Cardiac muscle cell (in vitro differentiated cells and primary cell): ENCODE measurements around the gene CDS1. TPM values are rescaled to one million over a fixed set of nuclear protein-coding genes. Genes with fewer than 3 reads are reported as not detected.
"Not testable (repeated sequence)": the region's sequence is repeated elsewhere in the genome, so short reads cannot be mapped to it uniquely, and the experiment has no call there.

Source experiments
- DNase-seq, 2 donors: peaks; one replicate each; pipeline versions ENCODE4 v3.0.0 to v3.0.0-alpha.2; 2010 to 2017; ENCODE audit warnings: low read depth in 1 of 2, low spot score in 1 of 2
- H3K27ac ChIP-seq: fragments of 200-600 bp; sonication (generic); 2 replicates; pipeline ENCODE4 v1.5.1; 2016
- H3K27me3 ChIP-seq: fragments of 200-600 bp; sonication (generic); 2 replicates; pipeline ENCODE4 v1.6.0; 2016; ENCODE audit warnings: control low read depth
- H3K36me3 ChIP-seq: fragments of 200-600 bp; sonication (generic); 2 replicates; pipeline ENCODE4 v1.5.1; 2016; ENCODE audit warnings: control low read depth
- H3K4me1 ChIP-seq: fragments of 200-600 bp; sonication (generic); 2 replicates; pipeline ENCODE4 v1.8.1; 2017; ENCODE audit warnings: low read depth, mild to moderate bottlenecking, mixed run types
- H3K4me3 ChIP-seq: fragments of 200-600 bp; sonication (generic); 2 replicates; pipeline ENCODE4 v1.5.1; 2016; ENCODE audit warnings: mild to moderate bottlenecking
- H3K9me3 ChIP-seq: fragments of 200-600 bp; sonication (generic); 2 replicates; pipeline ENCODE4 v1.5.1; 2017; ENCODE audit warnings: low read depth, mild to moderate bottlenecking, control low read depth
- CTCF ChIP-seq: IDR thresholded peaks from 2 replicates; pipeline ENCODE4 v1.5.1; 2012; ENCODE audit warnings: low read depth, mild to moderate bottlenecking, low read length
- polyA plus RNA-seq: library from polyadenylated mRNA; unstranded; fragments of >200 nt; fragmentation: Nextera tagmentation; extraction: Ambion mirVana; gene quantifications from 2 replicates; pipeline ENCODE4 v1.2.1, GENCODE V29; 2016
- total RNA-seq: library from RNA; depleted of rRNA; stranded (reverse); fragments of >200 nt; gene quantifications from 2 replicates; pipeline ENCODE4 v1.2.3, GENCODE V29; 2016

CDS1 gene
- total RNA-seq (0.74 and 2.2 TPM in 2 replicates), polyA plus RNA-seq (1.9 and 2.0 TPM in 2 replicates)

- peak within 1 kb of the TSS; percentile 94 for H3K4me3 ChIP-seq
- no peak for TF ChIP-seq CTCF
- H3K36me3 ChIP-seq = no peaks in the 10 kb centered on the region
- DNase-seq = peak in 1 of 2 donors; percentile 71
- no peaks in the 10 kb centered on the region for H3K9me3 ChIP-seq
- peaks cover 7% of the 10 kb centered on the region for H3K4me1 ChIP-seq
- peaks cover 24% of the 10 kb centered on the region for H3K27me3 ChIP-seq
- H3K27ac ChIP-seq = peak within 1 kb of the TSS; percentile 82
Measured at GRCh38 chr4:84582988-84583875, at the start of gene CDS1. Gene CDS1, plus strand, starts transcription at chr4:84583127. Its CDS starts 275 bp downstream, at chr4:84583402.

GRCh38 chr4:84535901-84536300 lies 47.0 kb upstream of the CDS1 start:
- DNase-seq = no peak
- H3K36me3 ChIP-seq = no peaks in the 10 kb centered on the region
- no peaks in the 10 kb centered on the region for H3K4me1 ChIP-seq
- H3K27me3 ChIP-seq = no peaks in the 10 kb centered on the region
- no peak overlapping the region for H3K4me3 ChIP-seq
- H3K27ac ChIP-seq = no peak overlapping the region
- no peak for TF ChIP-seq CTCF
- no peaks in the 10 kb centered on the region for H3K9me3 ChIP-seq

GRCh38 chr4:84545093-84545492 lies 37.8 kb upstream of the CDS1 start:
- no peak for TF ChIP-seq CTCF
- no peak for DNase-seq
- no peak overlapping the region for H3K27ac ChIP-seq
- H3K27me3 ChIP-seq = no peaks in the 10 kb centered on the region
- H3K36me3 ChIP-seq = no peaks in the 10 kb centered on the region
- no peaks in the 10 kb centered on the region for H3K9me3 ChIP-seq
- H3K4me3 ChIP-seq = no peak overlapping the region
- H3K4me1 ChIP-seq = no peaks in the 10 kb centered on the region

GRCh38 chr4:84547211-84547610 lies 35.7 kb upstream of the CDS1 start:
- H3K4me1 ChIP-seq = no peaks in the 10 kb centered on the region
- H3K4me3 ChIP-seq = no peak overlapping the region
- DNase-seq = peak in 1 of 2 donors; percentile 25
- H3K27ac ChIP-seq = no peak overlapping the region
- no peaks in the 10 kb centered on the region for H3K27me3 ChIP-seq
- H3K36me3 ChIP-seq = no peaks in the 10 kb centered on the region
- no peaks in the 10 kb centered on the region for H3K9me3 ChIP-seq
- no peak for TF ChIP-seq CTCF

- not testable (repeated sequence) for H3K9me3 ChIP-seq, DNase-seq, H3K4me1 ChIP-seq, H3K36me3 ChIP-seq, H3K27ac ChIP-seq, H3K27me3 ChIP-seq, H3K4me3 ChIP-seq
Measured at GRCh38 chr4:84549191-84549590, 33.7 kb upstream of the CDS1 start.

- no peaks in the 10 kb centered on the region for H3K4me1 ChIP-seq
- no peaks in the 10 kb centered on the region for H3K27me3 ChIP-seq
- no peak overlapping the region for H3K4me3 ChIP-seq
- no peak for TF ChIP-seq CTCF
- H3K36me3 ChIP-seq = no peaks in the 10 kb centered on the region
- H3K9me3 ChIP-seq = no peaks in the 10 kb centered on the region
- DNase-seq = no peak
- H3K27ac ChIP-seq = no peak overlapping the region
Measured at GRCh38 chr4:84562156-84562555, 20.8 kb upstream of the CDS1 start.
